DND-41 (cell line): ENCODE results near the gene AGO4.

ENCODE experiments used
- ATAC-seq: fragments of 200-7000 bp; cut with Tn5 transposase; 3 replicates; pipeline ENCODE4 v1.9.1; 2021; ENCODE audit warnings: low read depth; ENCODE audit not compliant: insufficient read depth
- DNase-seq: peaks from one replicate; pipeline ENCODE4 v3.0.0-alpha.2; 2020
- H2AFZ ChIP-seq: 2 replicates; pipeline ENCODE4 v1.6.0; 2012; ENCODE audit warnings: low read depth, low read length
- H3K27ac ChIP-seq: 2 replicates; pipeline ENCODE4 v1.5.1; 2012; ENCODE audit warnings: low read length, inconsistent platforms
- H3K27me3 ChIP-seq: fragments of 200-600 bp; sonication (generic); 2 replicates; pipeline ENCODE4 v1.6.0; 2012; ENCODE audit warnings: low read length, mild to moderate bottlenecking, inconsistent platforms; ENCODE audit not compliant: insufficient read depth, poor library complexity
- H3K36me3 ChIP-seq: 2 replicates; pipeline ENCODE4 v1.5.1; 2012; ENCODE audit warnings: low read length, inconsistent platforms; ENCODE audit not compliant: insufficient read depth
- H3K4me1 ChIP-seq: 2 replicates; pipeline ENCODE4 v1.5.1; 2012; ENCODE audit warnings: mild to moderate bottlenecking, low read length; ENCODE audit not compliant: insufficient read depth
- H3K4me2 ChIP-seq: 2 replicates; pipeline ENCODE4 v1.6.0; 2012; ENCODE audit warnings: mild to moderate bottlenecking, moderate library complexity, low read length, inconsistent platforms; ENCODE audit not compliant: insufficient read depth
- H3K4me3 ChIP-seq, 2 experiments: fragments of 200-600 bp in 1 of 2; shearing (Covaris generic) in 1 of 2; 2 replicates each; pipeline ENCODE4 v1.5.1; 2012 to 2016; ENCODE audit warnings: inconsistent platforms in 2 of 2, low read length in 2 of 2, mild to moderate bottlenecking in 2 of 2, low read depth in 1 of 2, moderate library complexity in 1 of 2
- H3K79me2 ChIP-seq: 2 replicates; pipeline ENCODE4 v1.6.0; 2012; ENCODE audit warnings: low read length, inconsistent platforms; ENCODE audit not compliant: insufficient read depth
- H3K9ac ChIP-seq: 2 replicates; pipeline ENCODE4 v1.6.0; 2012; ENCODE audit warnings: low read depth, mild to moderate bottlenecking, inconsistent platforms, low read length, moderate library complexity
- H3K9me3 ChIP-seq: 2 replicates; pipeline ENCODE4 v1.5.1; 2012; ENCODE audit warnings: low read length, moderate library complexity, mild to moderate bottlenecking, inconsistent platforms; ENCODE audit not compliant: insufficient read depth, severe bottlenecking
- H4K20me1 ChIP-seq: 2 replicates; pipeline ENCODE4 v1.6.0; 2012; ENCODE audit warnings: low read length; ENCODE audit not compliant: insufficient read depth
- EZH2 ChIP-seq: IDR thresholded peaks from 3 replicates; pipeline ENCODE4 v1.6.1; 2012; ENCODE audit warnings: borderline replicate concordance, low read depth, mild to moderate bottlenecking, moderate library complexity, low read length, inconsistent platforms; ENCODE audit not compliant: severe bottlenecking
- TF ChIP-seq, protein P1 (sequence below): IDR thresholded peaks from 2 replicates; pipeline ENCODE4 v1.5.1; 2012; ENCODE audit warnings: borderline replicate concordance, low read length, moderate library complexity, mild to moderate bottlenecking; ENCODE audit not compliant: poor library complexity, severe bottlenecking; ENCODE audit errors: extremely low read depth

AGO4 gene

GRCh38 chr1:35856964-35857363, 49.1 kb downstream of the AGO4 start:
- no peak overlapping the region for H3K4me2 ChIP-seq
- DNase-seq (no peak), ATAC-seq (no peak)
- H3K27ac ChIP-seq, result no peak overlapping the region
- no peak overlapping the region for H2AFZ ChIP-seq
- TF ChIP-seq EZH2, result no peak
- TF ChIP-seq, protein P1, sequence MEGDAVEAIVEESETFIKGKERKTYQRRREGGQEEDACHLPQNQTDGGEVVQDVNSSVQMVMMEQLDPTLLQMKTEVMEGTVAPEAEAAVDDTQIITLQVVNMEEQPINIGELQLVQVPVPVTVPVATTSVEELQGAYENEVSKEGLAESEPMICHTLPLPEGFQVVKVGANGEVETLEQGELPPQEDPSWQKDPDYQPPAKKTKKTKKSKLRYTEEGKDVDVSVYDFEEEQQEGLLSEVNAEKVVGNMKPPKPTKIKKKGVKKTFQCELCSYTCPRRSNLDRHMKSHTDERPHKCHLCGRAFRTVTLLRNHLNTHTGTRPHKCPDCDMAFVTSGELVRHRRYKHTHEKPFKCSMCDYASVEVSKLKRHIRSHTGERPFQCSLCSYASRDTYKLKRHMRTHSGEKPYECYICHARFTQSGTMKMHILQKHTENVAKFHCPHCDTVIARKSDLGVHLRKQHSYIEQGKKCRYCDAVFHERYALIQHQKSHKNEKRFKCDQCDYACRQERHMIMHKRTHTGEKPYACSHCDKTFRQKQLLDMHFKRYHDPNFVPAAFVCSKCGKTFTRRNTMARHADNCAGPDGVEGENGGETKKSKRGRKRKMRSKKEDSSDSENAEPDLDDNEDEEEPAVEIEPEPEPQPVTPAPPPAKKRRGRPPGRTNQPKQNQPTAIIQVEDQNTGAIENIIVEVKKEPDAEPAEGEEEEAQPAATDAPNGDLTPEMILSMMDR, result no peak
- no peak overlapping the region for H3K9ac ChIP-seq
- H3K27me3 ChIP-seq, result no peaks in the 10 kb centered on the region
- H3K4me3 ChIP-seq, result no peak overlapping the region
- H3K4me1 ChIP-seq, result no peaks in the 10 kb centered on the region
- H3K79me2 ChIP-seq, result no peaks in the 10 kb centered on the region
- H4K20me1 ChIP-seq, result no peaks in the 10 kb centered on the region
- H3K36me3 ChIP-seq, result peaks cover 37% of the 10 kb centered on the region; the same call in 1 of the 2 replicates
- H3K9me3 ChIP-seq, result no peaks in the 10 kb centered on the region

- H3K79me2 ChIP-seq, result no peaks in the 10 kb centered on the region
- H3K9me3 ChIP-seq, result no peaks in the 10 kb centered on the region
- ATAC-seq (no peak), DNase-seq (no peak)
- no peaks in the 10 kb centered on the region for H3K27me3 ChIP-seq
- no peak overlapping the region for H2AFZ ChIP-seq
- H3K4me2 ChIP-seq, result no peak overlapping the region
- no peaks in the 10 kb centered on the region for H3K4me1 ChIP-seq
- TF ChIP-seq, protein P1, result peak; percentile 28
- TF ChIP-seq EZH2, result no peak
- no peaks in the 10 kb centered on the region for H4K20me1 ChIP-seq
- no peak overlapping the region for H3K9ac ChIP-seq
- peaks cover 30% of the 10 kb centered on the region; the same call in 1 of the 2 replicates for H3K36me3 ChIP-seq
- H3K4me3 ChIP-seq, result no peak overlapping the region
- no peak overlapping the region for H3K27ac ChIP-seq
Measured at GRCh38 chr1:35857830-35858229, 50.0 kb downstream of the AGO4 start.

- no peaks in the 10 kb centered on the region for H3K4me1 ChIP-seq
Measured at GRCh38 chr1:35860696-35861095, 52.9 kb downstream of the AGO4 start.

More at GRCh38 chr1:35860696-35861095, 52.9 kb downstream of the AGO4 start:
- H3K4me2 ChIP-seq, result no peak overlapping the region
- H3K27me3 ChIP-seq, result no peaks in the 10 kb centered on the region
- no peak overlapping the region for H3K9ac ChIP-seq
- H3K4me3 ChIP-seq, result no peak overlapping the region
- no peak overlapping the region for H3K27ac ChIP-seq
- ATAC-seq (no peak), DNase-seq (no peak)
- TF ChIP-seq, protein P1, result no peak
- TF ChIP-seq EZH2, result no peak
- no peak overlapping the region for H2AFZ ChIP-seq
- peaks cover 5% of the 10 kb centered on the region; the same call in 1 of the 2 replicates for H3K36me3 ChIP-seq
- H4K20me1 ChIP-seq, result no peaks in the 10 kb centered on the region
- H3K9me3 ChIP-seq, result no peaks in the 10 kb centered on the region
- no peaks in the 10 kb centered on the region for H3K79me2 ChIP-seq
